Activated CD4-positive, alpha-beta T cell treated with anti-CD3 and anti-CD28 coated beads for 1 hour (primary cell): ENCODE measurements around the gene OGG1.

Experiments used
- DNase-seq: peaks from one replicate; pipeline ENCODE4 v3.0.0-alpha.2; 2020

The OGG1 gene

DNA sequence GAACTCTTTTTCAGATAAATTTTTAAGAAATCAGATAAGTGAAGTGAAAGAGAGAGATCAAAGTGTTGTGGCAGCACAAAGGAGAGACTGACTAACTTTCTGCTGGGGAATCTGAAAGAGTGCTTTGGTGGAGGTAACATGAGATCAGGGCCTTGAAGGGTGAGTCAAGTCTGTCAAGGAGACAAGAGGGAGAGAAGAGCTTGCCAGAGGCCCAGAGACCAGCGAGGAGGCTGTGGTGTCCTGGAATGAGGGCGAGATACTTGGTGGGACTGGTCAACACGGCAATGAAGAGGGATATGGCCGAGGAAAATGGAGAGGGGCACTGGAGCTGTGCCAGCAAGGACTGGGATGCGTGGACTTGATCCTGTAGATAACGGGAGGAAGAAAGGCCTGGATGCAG is 38.0 kb downstream of the OGG1 start:
- DNase-seq: no peak

DNA sequence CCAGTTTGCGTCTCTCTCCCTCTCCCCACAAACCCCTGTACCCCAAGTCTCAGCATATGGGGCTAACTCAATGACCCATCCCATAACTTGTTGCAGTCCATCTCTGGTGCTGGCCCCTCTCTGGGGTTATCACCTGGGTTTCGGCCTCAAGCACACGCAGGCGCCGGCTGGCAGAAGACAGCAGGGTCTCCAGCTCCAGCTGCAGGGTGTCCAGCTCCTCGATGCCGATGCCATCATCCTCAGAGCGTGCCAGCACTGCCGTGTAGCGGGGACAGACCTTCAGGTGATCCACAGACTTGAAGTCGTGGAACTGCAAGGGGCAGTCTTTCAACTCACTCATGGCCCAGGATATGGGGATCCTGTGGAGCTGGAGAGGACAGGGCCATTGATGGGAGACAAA is 41.4 kb downstream of the OGG1 start:
- no peak for DNase-seq

DNA sequence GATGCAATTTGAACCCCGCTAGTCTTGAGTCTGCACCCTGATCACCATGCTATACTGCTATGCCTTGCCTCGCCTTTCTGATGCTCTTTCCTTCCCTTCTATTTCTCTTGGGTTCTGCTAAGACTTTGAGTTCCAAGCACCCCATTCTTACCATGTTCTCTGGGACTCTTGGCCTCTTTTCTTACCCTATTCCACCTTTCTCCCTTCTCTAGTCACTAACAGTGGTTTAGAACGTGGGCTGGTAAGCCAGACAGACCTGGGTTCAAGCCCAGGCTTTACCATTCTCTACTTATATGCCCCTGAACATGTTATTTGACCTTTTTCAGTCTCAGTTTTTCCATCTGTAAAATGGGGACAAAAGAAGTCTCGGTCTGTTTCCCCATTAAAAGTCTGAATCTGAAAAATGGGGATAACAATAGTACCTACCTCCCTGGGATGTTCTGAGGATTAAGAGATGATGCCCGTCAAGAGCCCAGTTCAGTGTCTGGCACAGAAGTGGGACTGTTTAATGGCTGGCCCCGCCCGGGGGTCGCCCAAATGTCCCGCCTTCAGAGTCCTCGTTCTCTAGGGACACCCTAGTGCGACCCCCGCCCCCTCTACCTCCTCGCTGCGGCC is 42.1 kb downstream of the OGG1 start:
- DNase-seq: no peak

DNA sequence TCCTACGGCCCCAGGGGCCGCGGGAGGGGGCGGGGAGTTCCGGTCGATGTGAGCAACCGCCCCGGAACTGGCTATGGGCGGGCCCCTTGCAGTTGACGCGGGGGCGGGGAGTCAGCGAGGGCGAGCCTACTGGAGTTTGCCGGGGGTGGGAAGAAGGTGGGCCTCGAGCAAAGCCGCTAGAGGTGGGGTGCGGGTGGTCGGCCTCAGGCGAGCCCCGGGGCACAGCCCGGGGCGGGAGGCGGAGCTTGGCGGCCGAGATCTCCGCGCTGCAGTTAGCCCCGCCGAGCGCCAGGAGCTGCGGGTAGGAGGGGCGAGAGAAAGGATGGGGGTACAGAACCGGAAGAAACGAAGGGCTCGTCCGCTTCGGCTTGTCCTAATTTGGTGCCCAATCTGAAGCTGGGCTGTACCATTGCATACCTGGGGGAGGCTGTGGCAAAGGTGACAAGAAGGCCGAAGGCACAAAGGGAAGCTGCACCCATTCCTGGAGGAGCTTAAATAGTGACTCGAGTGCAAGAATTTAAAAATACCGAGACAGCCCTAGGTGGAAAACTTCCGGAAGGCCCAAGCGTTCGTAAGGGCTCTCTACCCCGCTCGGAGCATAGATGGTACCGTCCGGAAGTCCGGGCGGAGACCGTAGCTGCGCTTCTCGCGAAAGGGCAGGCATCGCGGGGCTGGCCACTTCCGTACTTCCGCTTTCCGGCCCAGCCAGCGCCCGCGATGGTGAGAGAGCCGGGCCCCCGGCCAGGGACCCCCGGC is 42.8 kb downstream of the OGG1 start, which contains the start of the genes ARPC4 and TADA3:
ARPC4 (plus strand) TSS at position 678 of the 756 bp plus-strand sequence; CDS start at position 718, 40 bp downstream.
TADA3 (minus strand) TSS at position 69 of the 756 bp plus-strand sequence. CDS start 1,007 bp downstream, outside the sequence.
- peak; percentile 88 for DNase-seq

DNA sequence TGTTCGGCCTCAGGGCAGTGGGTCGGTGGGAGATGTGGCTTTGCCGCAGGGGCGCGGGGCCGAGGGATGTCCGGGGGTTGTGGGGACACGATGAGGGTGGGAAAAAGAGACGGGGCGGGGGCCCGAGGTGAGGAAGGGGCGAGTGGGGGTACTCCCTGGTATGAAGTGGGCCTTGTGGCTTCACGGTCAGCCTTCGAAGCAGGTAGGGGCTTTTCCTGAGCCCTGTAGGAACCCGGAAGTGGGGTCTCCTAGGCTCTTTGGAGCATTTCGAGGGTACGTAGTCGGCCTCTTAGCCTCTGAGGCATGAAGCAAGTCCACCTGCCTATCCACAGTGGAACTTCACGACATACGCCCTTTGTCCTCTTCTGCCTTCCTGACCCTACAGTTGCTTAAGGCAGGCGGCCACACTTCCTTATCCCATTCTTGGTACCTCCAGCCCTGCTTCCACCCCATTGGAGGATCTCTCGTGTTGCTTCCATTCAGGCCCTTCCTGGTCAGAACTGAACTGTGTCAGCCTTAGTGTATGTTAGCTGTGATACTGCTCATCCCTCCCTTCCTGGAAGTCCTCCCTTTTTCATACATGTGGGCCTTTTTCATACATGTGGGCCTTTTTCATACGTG is 43.5 kb downstream of the OGG1 start:
- DNase-seq: peak; percentile 19

DNA sequence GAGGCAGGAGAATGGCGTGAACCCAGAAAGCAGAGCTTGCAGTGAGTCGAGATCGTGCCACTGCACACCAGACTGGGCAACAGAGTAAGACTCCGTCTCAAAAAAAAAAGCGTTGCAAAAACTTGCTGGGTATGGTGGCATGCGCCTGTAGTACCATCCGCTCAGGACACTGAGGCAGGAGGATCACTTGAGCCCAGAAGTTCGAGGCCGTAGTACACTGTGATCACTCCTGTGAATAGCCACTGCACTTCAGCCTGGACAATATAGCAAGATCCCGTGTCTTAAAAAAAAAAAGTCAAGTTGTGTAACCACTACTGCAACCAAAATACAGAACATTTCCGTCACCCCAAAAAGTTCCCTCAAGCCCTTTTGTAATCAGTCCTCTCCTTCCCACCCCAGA is 44.6 kb downstream of the OGG1 start:
- DNase-seq: no peak

DNA sequence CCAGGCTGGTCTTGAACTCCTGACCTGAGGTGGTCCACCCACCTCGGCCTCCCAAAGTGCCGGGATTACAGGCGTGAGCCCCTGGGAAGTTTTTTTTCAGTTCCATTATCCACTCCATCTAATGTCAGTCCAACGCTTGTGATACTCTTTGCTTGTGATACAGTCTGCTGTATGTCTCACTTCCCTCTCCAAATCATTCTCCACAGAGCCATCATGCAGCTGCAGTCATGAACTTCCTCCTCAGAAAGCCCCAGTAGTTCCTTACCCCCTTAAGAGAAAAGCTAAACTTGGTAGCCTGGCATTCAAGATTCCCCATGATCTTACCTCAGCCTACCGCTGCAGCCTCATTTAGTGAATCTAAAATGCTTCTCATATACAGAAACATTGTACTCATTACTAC is 45.5 kb downstream of the OGG1 start:
- DNase-seq: no peak

DNA sequence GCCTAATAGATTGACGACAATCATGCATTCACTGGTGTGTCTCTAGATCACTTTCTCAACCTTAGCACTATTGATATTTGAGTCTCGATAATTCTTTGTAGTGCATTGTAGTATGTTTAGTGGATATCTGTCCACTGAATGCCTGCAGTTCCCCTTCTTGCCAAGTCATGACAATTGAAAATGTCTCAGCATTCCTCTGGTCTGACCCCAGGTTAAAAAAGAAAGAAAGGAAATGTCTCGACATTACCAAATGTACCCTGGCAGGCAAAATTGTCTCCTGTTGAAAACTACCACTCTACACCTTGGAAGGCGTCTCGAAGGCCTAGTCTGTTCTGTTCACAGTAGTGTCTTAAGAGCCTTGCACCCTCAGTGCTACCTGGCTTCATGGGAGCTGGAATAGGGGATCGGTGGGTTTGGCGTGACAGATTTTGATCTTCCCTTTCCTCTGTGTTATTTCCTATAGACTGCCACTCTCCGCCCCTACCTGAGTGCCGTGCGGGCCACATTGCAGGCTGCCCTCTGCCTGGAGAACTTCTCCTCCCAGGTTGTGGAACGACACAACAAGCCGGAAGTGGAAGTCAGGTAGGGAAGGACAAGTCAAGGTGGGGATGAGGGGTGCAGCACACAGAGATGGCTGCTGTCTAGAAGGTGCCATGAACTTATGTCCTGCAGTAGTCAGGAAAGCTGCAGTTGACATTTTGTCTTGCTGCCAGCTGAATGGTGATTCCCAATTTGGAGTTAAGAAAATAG is 47.6 kb downstream of the OGG1 start:
- DNase-seq: no peak

DNA sequence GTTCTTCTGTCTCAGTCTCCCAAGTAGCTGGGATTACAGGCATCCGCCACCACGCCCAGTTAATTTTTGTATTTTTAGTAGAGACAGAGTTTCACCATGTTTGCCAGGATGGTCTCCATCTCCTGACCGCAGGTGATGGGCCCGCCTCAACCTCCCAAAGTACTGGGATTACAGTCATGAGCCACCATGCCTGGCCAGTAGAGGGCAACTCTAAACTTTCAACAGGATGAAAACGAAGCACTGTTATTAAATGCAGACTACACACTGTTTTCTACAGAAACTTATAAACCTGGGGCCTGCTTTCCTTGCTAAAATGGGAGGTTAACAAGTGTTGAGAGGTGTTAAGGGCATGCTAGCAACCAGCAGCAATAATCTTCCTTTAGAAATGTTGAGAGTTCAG is 50.8 kb downstream of the OGG1 start:
- no peak for DNase-seq

DNA sequence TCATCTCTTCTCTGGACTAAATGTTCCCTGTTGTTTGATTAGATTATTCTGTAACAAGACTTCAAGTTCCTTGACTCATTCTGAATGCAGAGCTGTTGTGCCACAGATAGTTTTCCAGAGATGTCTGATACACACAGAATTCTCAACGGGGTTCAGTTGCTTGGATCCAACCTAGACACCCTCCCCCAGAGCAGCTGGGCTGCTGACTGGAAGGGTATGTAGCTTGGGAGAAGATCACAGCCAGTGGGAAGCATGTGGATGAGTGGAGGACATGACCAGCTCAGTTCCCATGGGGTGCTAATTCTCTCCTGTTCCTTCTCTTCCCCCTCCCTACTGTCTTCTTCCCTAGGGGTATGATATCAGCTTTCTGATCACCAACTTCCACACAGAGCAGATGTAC is 53.7 kb downstream of the OGG1 start:
- no peak for DNase-seq

DNA sequence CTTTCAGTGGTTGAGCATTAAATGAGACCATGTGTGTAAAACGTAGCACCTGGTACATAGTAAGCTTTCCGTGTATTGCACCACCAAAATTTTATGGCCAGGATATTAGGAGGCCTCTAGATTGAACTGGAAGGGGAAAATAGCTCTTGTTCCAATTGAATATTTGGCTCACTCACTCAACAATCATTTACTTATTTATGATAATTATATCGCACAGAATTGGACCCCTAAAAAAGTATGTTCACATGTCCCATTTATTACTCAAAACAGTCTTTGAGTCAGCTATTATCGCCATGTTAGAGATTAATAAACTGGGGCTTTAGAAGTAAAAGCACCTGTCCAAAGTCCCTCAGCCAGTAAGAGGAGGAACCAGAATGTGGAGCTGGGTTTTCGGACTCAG is 55.2 kb downstream of the OGG1 start:
- no peak for DNase-seq

DNA sequence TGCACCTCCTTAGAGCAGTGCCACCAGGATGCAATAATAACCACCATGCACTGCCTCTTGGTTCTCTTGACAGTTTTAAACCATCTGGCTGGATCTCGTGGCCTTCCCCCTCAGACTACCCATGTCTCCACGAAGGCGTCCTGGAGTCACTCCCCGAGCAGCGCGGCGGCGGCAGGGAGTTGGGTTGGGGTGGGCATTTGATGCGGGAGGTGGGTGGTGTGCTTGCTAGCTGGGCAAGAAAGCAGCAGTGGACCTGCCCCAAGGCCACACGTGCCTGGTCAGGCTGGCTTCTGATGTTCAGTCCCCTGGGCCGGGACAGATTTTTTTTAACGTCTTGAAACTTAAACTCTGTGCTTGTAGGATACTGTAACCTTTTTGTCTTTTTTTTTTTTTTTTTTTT is 56.4 kb downstream of the OGG1 start:
- no peak for DNase-seq
